Keratinocyte (primary cell): ENCODE measurements around the gene ANKRD55.

Experiments
- CTCF ChIP-seq, 3 experiments: IDR thresholded peaks in 1 of 3; conservative IDR thresholded peaks in 1 of 3; optimal IDR thresholded peaks in 1 of 3; 2 replicates in 2 of 3; 3 replicates in 1 of 3; pipeline versions ENCODE3 to v1.5.1; 2011; ENCODE audit warnings: low read length in 3 of 3, mild to moderate bottlenecking in 3 of 3, moderate library complexity in 2 of 3, control low read depth in 1 of 3, inconsistent platforms in 1 of 3; ENCODE audit not compliant: insufficient read depth in 2 of 3; ENCODE audit errors: extremely low read depth in 1 of 3
- EZH2 ChIP-seq: IDR thresholded peaks from one replicate; pipeline ENCODE4 v1.6.1; 2012; ENCODE audit warnings: inconsistent platforms, mild to moderate bottlenecking, low read length, moderate library complexity

- TF ChIP-seq CTCF (optimal IDR thresholded peaks at IDR 0.05 in 1 of 3, IDR thresholded peaks at IDR 0.05 in 1 of 3, conservative IDR thresholded peaks at IDR 0.05 in 1 of 3; ENCODE audit: extremely low read depth in 1 of 3, insufficient read depth in 2 of 3, low read length in 3 of 3) = peak; percentile 100
- TF ChIP-seq EZH2 = no peak
These were observed 37.6 kb upstream of the ANKRD55 start for GRCh38 chr5:56270568-56271392.
